GM12892 (cell line): ENCODE results near the gene FDXACB1.

Experiments used
- POLR2A ChIP-seq: IDR thresholded peaks from 2 replicates; pipeline ENCODE4 v1.6.1; 2011; ENCODE audit warnings: low read depth, low read length, control low read depth
- POLR2AphosphoS5 ChIP-seq: IDR thresholded peaks from 2 replicates; pipeline ENCODE4 v1.6.1; 2011; ENCODE audit warnings: low read depth, low read length, control low read depth
- TAF1 ChIP-seq: IDR thresholded peaks from 2 replicates; pipeline ENCODE4 v1.6.1; 2011; ENCODE audit warnings: low read depth, mild to moderate bottlenecking, control low read depth, low read length, borderline replicate concordance

GRCh38 chr11:111886844-111887243, 7.9 kb upstream of the FDXACB1 start:
- TF ChIP-seq POLR2A (no peak), TAF1 (no peak), POLR2AphosphoS5 (no peak)
